ENCODE measurements around the gene SCAPER.

The SCAPER gene

GRCh38 chr15:76572983-76573314 lies 332.2 kb downstream of the SCAPER start:
- no peak overlapping the region for H3K4me3 ChIP-seq (ENCODE audit: low read depth, low read length)
- no peak for DNase-seq (ENCODE audit: low read depth)
- TF ChIP-seq CTCF (IDR thresholded peaks at IDR 0.05; ENCODE audit: low read depth, low read length, missing control alignments) = no peak

GRCh38 chr15:76566276-76566675 lies 338.9 kb downstream of the SCAPER start:
- TF ChIP-seq CTCF (IDR thresholded peaks at IDR 0.05; ENCODE audit: low read depth, low read length, missing control alignments) = no peak
- no peak for DNase-seq (ENCODE audit: low read depth)

GRCh38 chr15:76565366-76565765 lies 339.8 kb downstream of the SCAPER start:
- no peak for DNase-seq (ENCODE audit: low read depth)
- no peak for TF ChIP-seq CTCF (IDR thresholded peaks at IDR 0.05; ENCODE audit: low read depth, low read length, missing control alignments)
- no peak overlapping the region for H3K4me3 ChIP-seq (ENCODE audit: low read depth, low read length)

More at GRCh38 chr15:76566276-76566675, 338.9 kb downstream of the SCAPER start:
- H3K4me3 ChIP-seq (ENCODE audit: low read depth, low read length) = no peak overlapping the region

- no peak for DNase-seq (ENCODE audit: low read depth)
- H3K4me3 ChIP-seq (ENCODE audit: low read depth, low read length) = no peak overlapping the region
- TF ChIP-seq CTCF (IDR thresholded peaks at IDR 0.05; ENCODE audit: low read depth, low read length, missing control alignments) = no peak
These were observed 349.9 kb downstream of the SCAPER start for GRCh38 chr15:76555247-76555646.

GRCh38 chr15:76553564-76553963 lies 351.6 kb downstream of the SCAPER start:
- no peak overlapping the region for H3K4me3 ChIP-seq (ENCODE audit: low read depth, low read length)
- no peak for DNase-seq (ENCODE audit: low read depth)
- no peak for TF ChIP-seq CTCF (IDR thresholded peaks at IDR 0.05; ENCODE audit: low read depth, low read length, missing control alignments)

- H3K4me3 ChIP-seq (ENCODE audit: low read depth, low read length) = no peak overlapping the region
- TF ChIP-seq CTCF (IDR thresholded peaks at IDR 0.05; ENCODE audit: low read depth, low read length, missing control alignments) = no peak
- DNase-seq (ENCODE audit: low read depth) = no peak
These were observed 352.0 kb downstream of the SCAPER start for GRCh38 chr15:76553102-76553501.

GRCh38 chr15:76546805-76547204 lies 358.3 kb downstream of the SCAPER start:
- no peak for TF ChIP-seq CTCF (IDR thresholded peaks at IDR 0.05; ENCODE audit: low read depth, low read length, missing control alignments)
- DNase-seq (ENCODE audit: low read depth) = no peak
- H3K4me3 ChIP-seq (ENCODE audit: low read depth, low read length) = no peak overlapping the region

Data from GM12864 (cell line).